Measurements from ENCODE around the gene CNPY1.

Gene CNPY1

GRCh38 chr7:155483868-155484325 lies 62.5 kb downstream of the CNPY1 start:
- TF ChIP-seq SIN3A (IDR thresholded peaks at IDR 0.05; ENCODE audit: borderline replicate concordance, insufficient read depth, low read length) (no peak), FOXP2 (optimal IDR thresholded peaks at IDR 0.05; ENCODE audit: borderline replicate concordance, extremely low read depth, extremely low read length, insufficient read depth) (no peak), REST (IDR thresholded peaks at IDR 0.05; ENCODE audit: insufficient read depth in 1 of 2, low read depth in 2 of 2, low read length in 2 of 2) (no peak), POLR2AphosphoS5 (IDR thresholded peaks at IDR 0.05; ENCODE audit: low read depth, low read length) (no peak), TAF1 (IDR thresholded peaks at IDR 0.05; ENCODE audit: borderline replicate concordance, insufficient read depth, low read length) (no peak)

DNA sequence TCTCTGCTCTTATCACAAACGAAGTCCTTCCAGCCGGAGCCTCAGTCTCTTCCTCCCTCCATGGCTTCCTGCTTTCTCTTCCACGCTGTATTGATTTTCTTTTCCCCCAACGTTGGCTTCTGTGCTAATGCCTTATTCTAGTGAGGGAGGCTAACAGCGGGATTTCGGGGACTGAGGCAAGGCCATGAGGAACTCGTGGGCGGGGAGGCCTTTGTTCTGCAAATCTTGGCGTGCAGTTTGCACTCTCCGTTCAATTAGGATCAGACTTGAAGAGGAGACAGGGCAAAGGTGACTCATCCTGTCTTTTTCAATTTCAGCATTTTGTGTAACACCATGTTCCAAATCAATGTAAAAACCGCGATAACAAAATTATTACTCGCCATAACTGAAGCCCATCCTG lies 63.1 kb downstream of the CNPY1 start:
- TF ChIP-seq FOXP2 (optimal IDR thresholded peaks at IDR 0.05; ENCODE audit: borderline replicate concordance, extremely low read depth, extremely low read length, insufficient read depth) (no peak), TAF1 (IDR thresholded peaks at IDR 0.05; ENCODE audit: borderline replicate concordance, insufficient read depth, low read length) (no peak), REST (IDR thresholded peaks at IDR 0.05; ENCODE audit: insufficient read depth in 1 of 2, low read depth in 2 of 2, low read length in 2 of 2) (no peak), POLR2AphosphoS5 (IDR thresholded peaks at IDR 0.05; ENCODE audit: low read depth, low read length) (no peak), SIN3A (IDR thresholded peaks at IDR 0.05; ENCODE audit: borderline replicate concordance, insufficient read depth, low read length) (no peak)

DNA sequence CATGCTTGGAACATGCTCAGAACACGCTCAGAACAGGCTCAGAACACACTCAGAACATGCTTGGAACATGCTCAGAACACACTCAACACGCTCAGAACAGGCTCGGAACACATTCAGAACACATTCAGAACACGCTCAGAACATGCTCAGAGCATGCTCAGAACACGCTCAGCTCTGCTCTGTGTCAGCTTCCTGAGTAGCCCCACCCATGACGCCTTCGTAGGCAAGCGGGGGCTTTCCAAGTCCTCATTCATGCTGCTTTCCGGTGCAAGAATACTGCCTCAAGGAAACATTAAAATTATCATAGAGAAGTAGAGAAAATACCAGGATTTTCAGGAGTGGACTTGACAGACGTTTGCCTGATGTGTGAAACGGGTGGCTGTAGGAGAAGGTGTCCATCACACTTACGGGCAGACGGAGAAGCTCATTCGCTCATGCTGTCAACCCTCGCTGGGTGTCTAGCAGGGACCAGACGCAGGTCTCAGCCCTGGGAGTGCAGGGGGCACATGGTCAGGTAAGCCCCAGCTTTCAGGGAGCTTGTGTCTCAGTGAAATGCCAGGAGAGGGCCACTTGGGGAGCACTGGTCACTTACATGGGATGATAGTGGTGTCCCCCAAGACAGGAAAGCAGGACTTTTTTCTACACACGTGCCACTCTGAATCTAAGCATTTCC lies 63.7 kb downstream of the CNPY1 start:
- TF ChIP-seq REST (IDR thresholded peaks at IDR 0.05; ENCODE audit: insufficient read depth in 1 of 2, low read depth in 2 of 2, low read length in 2 of 2) (no peak), POLR2AphosphoS5 (IDR thresholded peaks at IDR 0.05; ENCODE audit: low read depth, low read length) (no peak), FOXP2 (optimal IDR thresholded peaks at IDR 0.05; ENCODE audit: borderline replicate concordance, extremely low read depth, extremely low read length, insufficient read depth) (no peak), TAF1 (IDR thresholded peaks at IDR 0.05; ENCODE audit: borderline replicate concordance, insufficient read depth, low read length) (no peak), SIN3A (IDR thresholded peaks at IDR 0.05; ENCODE audit: borderline replicate concordance, insufficient read depth, low read length) (no peak)

- TF ChIP-seq SIN3A (IDR thresholded peaks at IDR 0.05; ENCODE audit: borderline replicate concordance, insufficient read depth, low read length) (no peak), TAF1 (IDR thresholded peaks at IDR 0.05; ENCODE audit: borderline replicate concordance, insufficient read depth, low read length) (no peak), REST (IDR thresholded peaks at IDR 0.05; ENCODE audit: insufficient read depth in 1 of 2, low read depth in 2 of 2, low read length in 2 of 2) (no peak), FOXP2 (optimal IDR thresholded peaks at IDR 0.05; ENCODE audit: borderline replicate concordance, extremely low read depth, extremely low read length, insufficient read depth) (no peak), POLR2AphosphoS5 (IDR thresholded peaks at IDR 0.05; ENCODE audit: low read depth, low read length) (no peak)
These were observed 64.6 kb downstream of the CNPY1 start for GRCh38 chr7:155481764-155482163.
